Measurements from ENCODE around the gene NRXN3. TPM values are rescaled to one million over a fixed set of nuclear protein-coding genes. Genes with fewer than 3 reads are reported as not detected.

The NRXN3 gene
- polyA plus RNA-seq, 3 donors = 6.1 to 7.8 (median 6.4) TPM

DNA sequence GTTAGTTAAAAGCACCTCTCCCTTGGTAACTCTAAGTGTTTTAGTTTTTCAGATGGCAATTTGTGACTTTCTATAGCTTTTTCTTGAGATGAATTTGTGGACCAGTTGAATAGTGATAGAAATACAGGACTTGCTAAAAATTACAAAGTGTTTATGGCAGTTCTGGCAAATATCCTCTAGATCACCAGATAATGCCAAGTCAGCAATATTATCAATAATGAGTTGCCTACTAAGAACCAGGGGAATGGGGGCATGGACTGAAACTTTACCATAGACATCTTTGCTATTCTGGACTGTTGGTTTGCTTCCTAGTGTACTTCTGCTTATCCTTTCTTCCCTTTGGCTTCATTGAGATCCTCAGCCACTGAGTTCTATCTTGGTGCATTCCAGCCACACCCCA, 1456.9 kb downstream of the NRXN3 start:
- DNase-seq = no peak

DNA sequence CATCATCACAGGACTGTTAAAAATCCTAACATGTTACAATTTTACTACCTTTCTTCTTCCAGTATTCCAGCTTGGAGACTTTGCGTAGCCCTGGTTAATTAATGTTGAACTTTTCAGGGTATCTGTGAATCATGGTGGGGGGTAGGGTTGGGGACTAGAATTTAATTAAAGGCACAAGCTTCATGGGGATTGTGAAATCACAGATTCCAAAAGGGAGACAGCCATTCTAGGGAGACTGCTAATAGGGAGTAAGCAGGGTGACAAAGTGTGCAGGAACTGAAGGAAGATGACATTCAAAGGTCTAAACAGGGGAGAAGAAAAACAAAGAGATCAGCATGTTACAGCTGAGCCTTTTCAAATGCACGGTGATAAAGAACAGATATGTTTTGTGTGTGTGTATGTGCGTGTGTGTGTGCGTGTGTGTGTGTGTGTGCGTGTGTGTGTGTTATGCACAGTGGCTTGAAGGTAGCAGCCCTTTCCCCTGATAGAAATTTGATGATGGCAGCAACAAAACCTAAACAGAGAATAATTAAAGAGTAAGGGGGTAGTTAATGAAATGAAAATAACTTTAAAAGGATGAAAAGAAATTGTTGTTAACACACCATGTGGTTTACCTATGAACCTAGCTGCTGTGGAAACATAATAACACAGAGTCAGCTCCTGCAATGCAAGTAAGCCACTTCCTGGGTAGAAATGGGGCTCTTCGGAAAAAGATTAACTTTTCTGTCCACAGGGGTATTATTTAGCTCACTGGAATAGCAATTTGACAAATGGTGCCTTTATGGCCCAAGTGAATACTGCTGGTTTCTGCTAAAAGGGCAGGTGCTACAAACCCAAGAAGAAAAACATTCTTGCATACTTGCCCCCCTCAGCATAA, 1459.5 kb downstream of the NRXN3 start:
- DNase-seq = no peak

DNA sequence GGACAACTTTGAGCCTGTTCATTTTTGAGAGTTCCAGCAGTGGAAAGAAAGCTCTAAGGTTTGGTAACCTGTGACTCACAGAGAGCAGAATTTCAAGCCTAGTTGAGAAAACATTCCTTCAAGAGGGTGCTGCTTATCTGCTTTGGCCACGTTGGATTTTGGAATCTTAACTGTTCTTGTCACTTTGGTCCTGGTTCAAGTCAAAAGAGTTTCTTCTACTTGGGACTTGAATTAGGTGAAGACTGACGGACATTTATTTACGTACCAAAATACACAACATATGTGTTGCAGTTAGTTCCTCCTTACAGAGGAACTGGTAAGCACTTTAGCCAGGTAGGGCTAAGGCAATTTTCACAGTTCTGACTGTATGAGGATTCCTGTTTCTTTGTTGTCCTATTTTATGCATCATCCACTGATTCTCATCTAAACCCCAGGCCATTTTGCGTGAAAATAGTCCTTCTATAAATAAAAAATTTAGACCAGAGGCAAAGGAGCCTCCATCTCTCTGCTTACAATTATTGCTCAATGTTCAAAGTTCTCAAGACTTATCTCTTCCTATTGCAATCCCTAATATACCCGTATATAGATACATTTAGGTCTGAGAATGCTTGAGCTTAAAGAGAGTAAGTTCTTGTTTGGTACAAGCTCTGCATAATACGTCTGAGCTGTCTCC, 1460.3 kb downstream of the NRXN3 start:
- DNase-seq = no peak

DNA sequence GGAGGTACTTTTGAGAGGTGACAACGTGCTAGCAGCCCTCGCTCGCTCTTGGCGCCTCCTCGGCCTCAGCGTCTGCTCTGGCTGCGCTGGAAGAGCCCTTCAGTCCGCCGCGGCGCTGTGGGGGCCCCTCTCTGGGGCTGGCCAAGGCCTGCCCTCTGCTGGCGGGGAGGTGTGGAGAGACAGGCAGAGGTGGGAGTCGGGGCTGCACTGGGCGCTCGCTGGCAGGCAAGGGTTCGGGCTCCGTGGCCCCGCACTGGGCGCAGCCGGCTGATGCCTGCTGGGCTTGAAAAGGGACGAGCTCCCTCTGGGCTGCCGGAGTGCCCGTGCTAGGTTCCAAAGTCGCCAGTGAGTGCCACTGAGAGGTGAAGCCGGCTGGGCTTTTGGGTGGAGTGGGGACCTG, 1461.1 kb downstream of the NRXN3 start:
- DNase-seq = no peak

DNA sequence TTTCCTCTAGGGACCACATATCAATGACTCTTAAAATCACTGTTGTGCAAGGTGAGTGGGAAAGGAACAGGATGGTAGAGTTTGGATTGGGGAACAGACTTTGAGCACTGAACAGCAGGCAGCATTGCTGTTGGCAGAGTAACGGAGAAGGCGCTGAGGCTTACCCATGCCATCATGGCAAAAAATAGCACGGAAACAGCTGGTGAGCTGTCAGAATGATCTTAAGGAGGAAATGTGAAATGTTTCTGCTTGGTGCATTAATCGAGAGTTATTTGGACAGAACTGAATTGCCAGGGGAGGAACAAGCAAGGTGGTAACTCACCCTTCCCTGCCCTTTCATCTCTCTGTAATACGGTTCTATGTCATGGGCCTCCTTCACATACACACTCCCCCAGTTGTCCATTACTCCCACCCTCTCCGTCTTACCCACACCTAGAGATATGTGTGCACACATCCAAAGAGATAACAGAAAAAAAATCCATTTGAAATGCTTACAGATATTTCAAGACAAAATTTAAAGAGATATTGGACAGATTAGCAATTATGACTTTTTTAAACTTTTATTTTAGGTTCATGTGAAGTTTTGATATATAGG, 1468.6 kb downstream of the NRXN3 start:
- DNase-seq = peak; percentile 50

DNA sequence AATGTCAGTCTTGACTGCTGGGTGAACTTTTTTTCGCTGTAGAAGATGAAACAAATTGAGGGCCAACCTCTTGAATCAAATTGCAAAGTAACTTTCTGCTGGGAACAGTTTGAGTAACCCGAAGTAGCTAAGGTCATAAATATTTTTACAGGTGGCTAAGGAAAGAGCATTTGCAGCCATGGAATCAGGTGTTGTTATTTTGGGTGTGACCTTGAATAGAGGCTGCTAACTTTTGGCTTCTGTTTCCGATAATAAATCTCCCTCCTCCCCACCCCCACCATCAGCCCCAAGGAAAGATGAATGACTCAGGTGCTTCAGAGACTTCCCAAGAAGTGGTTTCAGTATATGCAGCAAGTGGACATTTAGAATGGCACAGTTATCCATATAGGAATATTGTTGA, 1469.4 kb downstream of the NRXN3 start:
- DNase-seq = no peak

DNA sequence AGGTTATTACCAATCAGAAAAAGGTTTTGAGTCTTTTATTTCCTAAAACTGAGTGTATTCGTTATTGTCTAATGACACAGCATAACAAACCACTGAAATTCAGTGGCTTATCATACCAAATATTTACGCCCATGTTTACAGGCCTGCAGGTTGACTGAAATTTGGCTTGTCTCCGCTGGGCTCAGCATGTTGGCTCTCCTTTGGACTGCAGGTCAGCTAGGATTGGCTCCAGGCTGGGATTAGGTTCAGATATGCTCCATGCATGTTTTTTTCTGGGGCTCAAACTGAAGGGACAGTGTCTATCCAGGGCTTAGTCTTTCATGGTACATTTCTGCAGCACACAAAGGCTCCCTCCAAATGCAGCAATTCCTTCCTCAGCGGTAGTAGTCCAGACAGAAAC, 1471.2 kb downstream of the NRXN3 start:
- DNase-seq = no peak

DNA sequence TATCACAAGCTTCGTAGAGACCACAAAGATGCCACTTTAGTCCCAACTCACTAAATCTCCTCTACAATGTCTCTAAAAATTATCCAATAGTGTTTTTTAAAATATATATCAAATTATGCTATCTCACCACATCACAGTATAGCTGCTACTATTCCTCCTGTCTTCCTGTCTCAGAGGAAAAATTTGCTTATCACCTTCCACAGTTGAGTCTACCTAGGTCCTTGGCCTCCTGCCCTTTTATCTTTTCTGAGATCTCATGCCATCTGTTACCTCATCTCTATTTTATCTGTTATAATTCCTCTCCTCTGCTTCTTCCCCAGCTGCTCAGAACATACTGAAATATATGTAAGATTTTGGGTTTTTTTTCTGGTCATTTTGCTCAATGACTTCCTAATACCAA, 1473.0 kb downstream of the NRXN3 start:
- DNase-seq = no peak

DNA sequence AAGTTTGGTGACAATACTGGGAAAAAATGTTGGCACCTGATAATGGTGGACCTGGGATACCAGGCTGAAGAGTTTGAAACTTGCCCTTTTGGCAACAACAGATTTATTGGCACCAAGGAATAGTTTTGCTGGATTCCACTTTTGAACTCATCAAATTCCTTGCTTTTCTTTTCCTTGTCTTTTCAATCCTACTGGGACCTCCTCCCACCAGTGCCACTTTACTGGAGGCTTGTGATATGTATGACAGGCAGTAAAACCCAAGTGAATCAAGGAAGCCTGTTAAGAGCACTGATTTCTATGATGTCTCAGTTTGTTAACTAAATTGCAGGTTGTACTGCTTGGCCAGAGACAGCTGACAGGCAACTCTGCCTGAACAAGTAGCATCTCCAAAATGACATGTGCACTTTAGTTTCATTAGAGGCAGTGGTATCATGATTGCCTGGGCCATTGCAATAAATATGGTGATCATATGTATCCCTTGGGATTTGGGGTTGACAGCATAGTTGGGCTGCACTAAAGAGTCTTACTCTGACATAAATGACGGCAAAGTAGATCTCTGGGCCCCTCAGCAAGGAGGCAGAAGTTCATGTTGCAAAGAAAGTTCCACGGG, 1475.7 kb downstream of the NRXN3 start:
- no peak for DNase-seq

DNA sequence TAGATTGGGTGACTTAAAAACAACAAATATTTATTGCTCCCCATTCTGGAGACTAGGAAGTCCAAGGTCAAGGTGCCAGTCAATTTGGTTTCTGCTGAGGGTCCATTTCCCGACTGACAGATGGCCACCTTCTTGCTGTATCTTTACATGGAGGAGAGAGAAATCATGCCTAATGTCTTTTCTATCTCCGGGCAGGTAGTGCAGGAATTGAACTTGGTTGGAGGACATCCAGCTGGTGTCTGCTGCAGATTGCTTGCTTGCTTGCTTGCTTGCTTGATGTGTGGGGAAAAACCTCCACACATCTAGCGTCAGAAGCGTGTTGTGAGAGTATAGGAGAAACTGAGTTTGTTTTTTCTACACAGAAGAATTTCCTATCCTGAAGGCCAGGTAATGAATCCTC, 1479.7 kb downstream of the NRXN3 start:
- DNase-seq = no peak

DNA sequence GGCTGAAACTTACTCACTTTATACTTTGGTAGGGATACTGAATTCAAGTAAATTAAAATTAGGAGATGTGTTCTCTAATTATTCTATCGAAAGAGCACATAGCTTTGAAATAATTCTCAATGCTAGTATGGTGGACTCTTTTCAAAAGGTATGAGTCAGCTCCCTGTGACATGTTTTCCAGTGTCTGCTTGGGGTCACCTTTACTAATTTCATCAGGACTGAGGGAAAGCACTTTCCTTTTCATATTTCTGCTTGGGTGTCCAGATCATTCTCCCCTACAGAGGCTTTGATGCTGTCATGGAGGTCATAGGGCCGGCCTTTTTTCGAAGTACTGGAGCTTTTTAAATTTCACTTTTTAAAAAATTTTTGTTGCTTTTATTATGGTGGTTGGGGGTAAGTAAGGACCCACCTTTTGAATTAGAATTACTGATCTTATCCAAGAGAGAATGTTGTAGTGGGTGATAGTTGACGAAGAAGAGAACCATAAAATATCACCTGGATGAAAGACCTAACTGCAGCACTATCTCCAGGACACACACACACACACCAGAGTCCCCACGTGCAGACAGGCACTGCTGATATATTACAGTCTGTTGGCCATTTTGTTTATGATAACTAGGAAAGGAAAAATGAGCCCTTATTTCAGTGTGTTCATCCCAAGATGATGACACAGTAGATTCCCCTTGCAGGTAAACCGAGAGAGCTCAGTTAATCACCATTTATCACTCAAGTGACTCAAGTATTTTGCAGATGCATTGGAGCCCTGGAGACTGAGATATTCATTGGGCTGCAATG, 1482.5 kb downstream of the NRXN3 start:
- no peak for DNase-seq

DNA sequence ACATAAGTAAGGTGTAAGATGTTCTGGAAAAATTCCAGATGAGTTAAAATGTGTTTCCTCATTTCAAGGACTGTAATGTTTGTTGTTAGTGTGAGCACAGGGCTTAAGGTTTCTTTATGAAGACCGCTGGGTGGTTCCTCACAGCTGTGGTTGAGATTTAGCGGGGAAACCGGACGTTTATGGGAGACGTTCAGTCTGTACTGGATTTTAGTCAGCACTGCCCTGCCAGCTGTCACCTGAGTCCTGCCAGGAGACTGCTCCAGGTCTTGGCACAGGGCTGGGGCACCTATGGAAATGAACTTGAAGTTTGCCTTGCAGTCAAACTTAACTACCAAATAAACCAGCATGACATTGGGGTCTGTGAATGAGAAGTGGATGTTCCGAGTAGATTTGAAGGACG, 1485.9 kb downstream of the NRXN3 start:
- DNase-seq = no peak

DNA sequence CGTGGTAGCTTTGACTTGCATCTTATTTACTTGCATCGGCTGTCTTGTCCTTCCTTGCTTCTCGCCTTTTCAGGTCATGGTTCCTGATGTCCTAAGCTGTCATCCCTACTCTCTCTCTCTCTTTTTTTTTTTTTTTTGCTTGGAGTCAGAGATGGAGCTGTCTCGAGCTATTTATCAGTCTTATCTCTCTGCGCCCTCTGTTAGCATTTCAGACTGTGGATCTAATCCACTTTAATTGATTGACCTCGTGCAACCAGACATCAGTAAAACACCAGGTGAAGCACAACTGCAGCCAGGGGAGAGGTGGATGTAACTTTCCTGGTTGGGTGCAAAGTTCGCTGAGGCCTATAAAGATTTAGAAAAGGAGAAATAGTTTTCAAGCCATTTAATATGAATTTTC, 1486.3 kb downstream of the NRXN3 start:
- DNase-seq = no peak

DNA sequence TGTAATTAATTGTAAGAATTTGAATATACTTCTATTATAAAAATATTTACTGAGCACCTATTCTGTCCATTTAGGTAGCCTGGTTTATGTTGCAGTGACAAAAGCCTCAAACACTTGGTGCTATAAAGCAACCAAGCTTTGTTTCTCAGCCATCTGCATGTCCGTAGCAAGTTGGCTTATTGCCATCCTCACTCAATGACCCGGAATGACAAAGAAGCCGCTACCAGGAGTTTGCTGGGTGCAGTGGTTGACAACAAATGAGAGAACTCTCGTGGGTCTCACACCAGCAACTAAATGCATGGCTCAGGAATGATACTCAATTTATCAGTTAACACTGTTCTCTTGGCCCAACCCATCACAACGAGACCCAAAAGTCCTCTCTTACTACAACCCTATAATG, 1488.0 kb downstream of the NRXN3 start:
- no peak for DNase-seq

DNA sequence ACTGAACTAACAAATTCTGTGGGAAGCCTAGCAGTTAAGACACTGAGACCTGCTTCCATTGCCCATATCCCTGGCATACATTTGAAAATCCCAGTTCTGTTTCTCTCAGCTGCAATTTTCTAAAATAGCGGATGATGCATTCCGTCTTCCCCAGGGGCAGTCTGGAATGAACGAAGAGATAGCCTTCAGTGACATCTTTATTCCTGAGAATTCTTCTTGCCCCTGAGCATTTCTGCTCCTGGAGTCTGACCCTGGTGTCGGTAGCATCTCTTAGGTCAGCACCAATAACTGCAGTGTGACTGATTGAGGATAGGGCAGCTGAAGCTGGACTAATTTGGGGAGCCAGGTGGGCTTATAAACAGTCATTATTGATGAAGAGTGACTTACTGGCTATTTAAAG, 1488.6 kb downstream of the NRXN3 start:
- no peak for DNase-seq

DNA sequence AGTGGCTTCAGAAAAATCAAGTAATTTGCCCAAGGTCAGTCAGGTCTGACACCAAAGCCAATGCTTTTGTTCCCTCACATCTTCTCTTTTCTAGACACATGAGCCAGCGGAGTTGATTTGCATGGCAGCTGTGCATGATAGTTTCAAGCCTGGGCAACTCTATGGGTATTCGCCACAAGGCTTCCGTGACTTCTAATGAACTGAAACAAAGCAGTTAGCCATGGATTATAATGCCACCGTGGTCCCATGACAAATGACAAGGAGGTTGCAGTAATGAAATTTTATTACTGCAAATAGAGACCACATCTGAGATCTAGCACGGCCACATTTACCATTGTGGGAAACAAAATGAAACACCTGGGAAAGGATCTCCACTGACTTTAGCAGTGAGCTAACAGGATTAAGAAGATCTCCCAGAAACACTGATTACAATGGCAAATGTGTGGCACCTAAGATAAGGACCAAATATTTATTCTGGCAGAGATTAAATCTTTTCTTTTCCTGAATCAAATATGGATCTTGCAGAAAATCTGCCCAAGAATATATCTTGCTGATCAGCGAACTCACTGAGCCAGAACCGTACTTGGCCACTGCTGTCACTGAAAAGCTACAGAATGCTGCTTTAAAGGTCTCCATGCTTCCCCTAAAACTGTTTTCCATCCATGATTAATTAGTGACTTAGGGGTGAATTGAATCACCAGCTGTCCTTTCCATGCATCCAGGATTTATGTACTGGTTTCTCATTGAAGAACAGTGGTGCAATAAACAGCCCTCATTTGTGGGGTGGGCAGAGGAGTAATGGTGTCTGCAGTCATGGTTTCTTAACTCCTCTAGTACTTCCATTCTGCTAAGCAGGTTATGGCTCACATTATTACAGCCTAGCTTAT, 1490.1 kb downstream of the NRXN3 start:
- peak; percentile 63 for DNase-seq

DNA sequence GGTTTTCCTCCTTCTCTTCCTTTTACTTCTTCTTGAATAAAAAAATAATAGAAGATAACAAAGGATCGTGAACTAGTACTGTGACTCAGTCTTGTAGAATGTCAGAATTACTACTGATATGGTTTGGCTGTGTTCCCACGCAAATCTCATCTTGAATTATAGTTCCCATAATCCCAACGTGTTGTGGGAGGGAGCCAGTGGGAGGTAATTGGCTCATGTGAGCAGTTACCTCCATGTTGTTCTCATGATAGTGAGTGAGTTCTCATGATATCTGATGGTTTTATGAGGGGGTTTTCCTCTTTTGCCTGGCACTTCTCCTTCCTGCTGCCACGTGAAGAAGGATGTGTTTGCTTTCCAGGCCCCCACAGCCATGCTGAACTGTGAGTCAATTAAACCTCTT, 1491.6 kb downstream of the NRXN3 start:
- no peak for DNase-seq

DNA sequence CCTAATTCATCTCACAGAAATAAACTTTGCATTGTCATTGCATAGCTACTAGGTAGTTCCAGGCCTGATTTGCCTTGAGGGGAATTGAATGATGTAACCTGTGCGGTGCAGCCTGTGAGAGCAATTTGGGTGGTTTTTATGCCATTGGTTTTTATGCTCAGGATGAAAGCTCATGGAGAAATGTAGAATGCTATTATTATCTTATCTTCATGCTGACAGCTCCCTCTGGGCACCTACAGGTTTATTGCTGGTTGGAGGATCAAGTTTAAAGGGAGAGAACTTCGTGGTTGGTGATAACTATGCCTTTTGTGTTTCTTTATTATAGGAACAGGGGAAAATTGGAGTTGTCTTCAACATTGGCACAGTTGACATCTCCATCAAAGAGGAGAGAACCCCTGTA, 1493.3 kb downstream of the NRXN3 start:
- DNase-seq = no peak

DNA sequence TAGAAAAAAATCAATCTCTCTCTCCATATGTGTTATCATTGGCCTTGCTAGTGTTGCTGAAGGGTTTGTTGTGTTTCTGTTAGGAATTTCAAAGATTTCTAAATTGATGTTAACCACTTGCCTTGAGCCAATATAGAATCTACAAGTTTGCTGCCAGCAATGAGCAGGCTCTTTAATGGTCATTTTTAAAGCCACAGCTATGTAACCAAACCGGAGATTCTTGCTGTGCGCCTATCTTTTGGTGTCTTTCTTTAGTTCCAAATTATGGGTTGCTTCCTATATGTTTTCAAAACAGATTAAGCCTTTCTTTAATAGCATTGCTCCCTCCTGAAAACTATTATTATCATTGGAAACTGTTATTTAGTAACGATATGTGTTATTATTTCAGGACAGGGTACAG, 1495.4 kb downstream of the NRXN3 start:
- peak; percentile 8 for DNase-seq

DNA sequence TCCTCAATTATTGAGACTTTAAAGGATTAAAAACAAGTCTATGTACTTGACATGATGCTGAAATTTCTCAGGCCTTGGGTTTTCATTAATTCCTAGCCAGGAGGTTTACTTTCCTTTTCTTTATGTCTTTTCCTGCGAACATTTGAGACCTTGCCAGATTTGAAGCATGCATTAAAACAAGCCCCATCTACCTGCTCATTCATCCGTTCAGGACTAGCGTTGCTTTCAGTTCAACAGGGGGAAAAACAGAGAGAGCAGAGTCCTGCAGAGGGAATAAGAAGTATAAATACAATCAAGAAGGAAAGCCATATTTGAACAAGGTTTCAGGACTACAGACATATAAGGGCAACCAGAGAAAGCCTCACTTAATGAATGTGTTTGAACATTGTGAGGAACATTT, 1498.8 kb downstream of the NRXN3 start:
- DNase-seq = peak; percentile 34

DNA sequence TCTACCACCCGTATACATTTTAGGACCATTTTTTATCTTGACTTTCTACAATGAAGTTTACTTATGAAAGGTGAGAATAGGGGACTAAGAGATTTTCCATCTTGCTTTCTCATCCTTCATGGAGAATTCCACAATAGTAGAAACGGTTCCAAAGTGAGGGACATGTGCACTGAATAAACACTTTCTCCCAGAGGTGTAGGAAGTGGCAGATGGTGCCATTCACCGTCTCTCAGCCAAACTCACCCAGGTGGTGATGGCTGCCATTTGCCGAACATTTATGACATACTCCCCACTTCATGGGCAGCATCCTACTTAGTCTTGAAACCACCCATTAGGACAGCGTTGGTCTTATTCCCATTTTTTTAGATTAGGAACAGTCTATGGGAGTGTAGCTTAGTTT, 1500.6 kb downstream of the NRXN3 start:
- DNase-seq = no peak
